ENCODE data around the gene TET3.

DNA sequence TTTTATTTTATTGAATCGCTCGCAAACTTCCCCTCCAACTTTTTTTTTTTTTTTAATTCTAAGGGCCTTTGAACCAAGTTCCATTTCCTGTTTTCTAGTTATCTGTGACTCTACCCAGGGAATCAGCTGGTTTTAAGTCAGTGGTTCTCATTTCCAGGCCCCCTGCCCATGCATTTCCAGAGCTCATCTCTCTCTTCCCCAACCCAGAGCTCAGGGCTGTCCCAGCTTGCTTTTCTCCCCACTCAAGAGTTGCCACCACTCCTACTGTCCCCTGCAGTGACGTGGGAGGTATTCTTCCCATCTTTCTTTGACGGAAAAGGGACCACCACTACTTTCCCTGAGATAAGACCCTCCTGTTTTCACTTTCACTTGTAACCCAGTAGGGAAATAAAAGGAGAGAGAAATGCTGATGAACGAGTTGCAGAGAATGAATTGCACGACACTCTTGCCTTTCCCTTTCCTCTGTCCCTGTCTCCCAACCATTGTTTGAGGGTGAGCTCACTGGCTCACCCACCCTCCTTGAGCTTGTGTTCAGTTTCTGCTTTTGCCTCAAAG, 42.1 kb downstream of the TET3 start:
- TF ChIP-seq, protein P1, sequence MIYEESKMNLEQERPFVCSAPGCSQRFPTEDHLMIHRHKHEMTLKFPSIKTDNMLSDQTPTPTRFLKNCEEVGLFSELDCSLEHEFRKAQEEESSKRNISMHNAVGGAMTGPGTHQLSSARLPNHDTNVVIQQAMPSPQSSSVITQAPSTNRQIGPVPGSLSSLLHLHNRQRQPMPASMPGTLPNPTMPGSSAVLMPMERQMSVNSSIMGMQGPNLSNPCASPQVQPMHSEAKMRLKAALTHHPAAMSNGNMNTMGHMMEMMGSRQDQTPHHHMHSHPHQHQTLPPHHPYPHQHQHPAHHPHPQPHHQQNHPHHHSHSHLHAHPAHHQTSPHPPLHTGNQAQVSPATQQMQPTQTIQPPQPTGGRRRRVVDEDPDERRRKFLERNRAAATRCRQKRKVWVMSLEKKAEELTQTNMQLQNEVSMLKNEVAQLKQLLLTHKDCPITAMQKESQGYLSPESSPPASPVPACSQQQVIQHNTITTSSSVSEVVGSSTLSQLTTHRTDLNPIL (CRISPR knock-in tag; IDR thresholded peaks at IDR 0.05) = no peak
- TF ChIP-seq KLF6 (CRISPR knock-in tag; IDR thresholded peaks at IDR 0.05; ENCODE audit: borderline replicate concordance) (no peak), FOXJ3 (CRISPR knock-in tag; IDR thresholded peaks at IDR 0.05) (no peak), NFATC3 (IDR thresholded peaks at IDR 0.05) (no peak), GABPA (tag; conservative IDR thresholded peaks at IDR 0.05; ENCODE audit: low read depth) (no peak), PML (IDR thresholded peaks at IDR 0.05; ENCODE audit: low read length) (no peak), SMARCC2 (IDR thresholded peaks at IDR 0.05; ENCODE audit: low read depth) (no peak)
- TF ChIP-seq, protein P2, sequence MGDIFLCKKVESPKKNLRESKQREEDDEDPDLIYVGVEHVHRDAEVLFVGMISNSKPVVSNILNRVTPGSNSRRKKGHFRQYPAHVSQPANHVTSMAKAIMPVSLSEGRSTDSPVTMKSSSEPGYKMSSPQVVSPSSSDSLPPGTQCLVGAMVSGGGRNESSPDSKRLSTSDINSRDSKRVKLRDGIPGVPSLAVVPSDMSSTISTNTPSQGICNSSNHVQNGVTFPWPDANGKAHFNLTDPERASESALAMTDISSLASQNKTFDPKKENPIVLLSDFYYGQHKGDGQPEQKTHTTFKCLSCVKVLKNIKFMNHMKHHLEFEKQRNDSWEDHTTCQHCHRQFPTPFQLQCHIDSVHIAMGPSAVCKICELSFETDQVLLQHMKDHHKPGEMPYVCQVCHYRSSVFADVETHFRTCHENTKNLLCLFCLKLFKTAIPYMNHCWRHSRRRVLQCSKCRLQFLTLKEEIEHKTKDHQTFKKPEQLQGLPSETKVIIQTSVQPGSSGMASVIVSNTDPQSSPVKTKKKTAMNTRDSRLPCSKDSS (IDR thresholded peaks at IDR 0.05; ENCODE audit: low read depth, partially characterized antibody) = no peak
- TF ChIP-seq, protein P3, sequence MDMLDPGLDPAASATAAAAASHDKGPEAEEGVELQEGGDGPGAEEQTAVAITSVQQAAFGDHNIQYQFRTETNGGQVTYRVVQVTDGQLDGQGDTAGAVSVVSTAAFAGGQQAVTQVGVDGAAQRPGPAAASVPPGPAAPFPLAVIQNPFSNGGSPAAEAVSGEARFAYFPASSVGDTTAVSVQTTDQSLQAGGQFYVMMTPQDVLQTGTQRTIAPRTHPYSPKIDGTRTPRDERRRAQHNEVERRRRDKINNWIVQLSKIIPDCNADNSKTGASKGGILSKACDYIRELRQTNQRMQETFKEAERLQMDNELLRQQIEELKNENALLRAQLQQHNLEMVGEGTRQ (CRISPR knock-in tag; IDR thresholded peaks at IDR 0.05) = no peak

Measured in K562 (cell line).